Thyroid gland (tissue), 4 donors: ENCODE results near the gene ACSL6. TPM values are rescaled to one million over a fixed set of nuclear protein-coding genes. Genes with fewer than 3 reads are reported as not detected.

Experiments used
- DNase-seq, 2 donors: peaks; one replicate each; pipeline ENCODE4 v3.0.0-alpha.2; 2019
- H3K27ac ChIP-seq, 3 donors: fragments of 200-600 bp; sonication (generic); 1 replicate in 2 of 3; 2 replicates in 1 of 3; pipeline ENCODE4 v1.5.1; 2016 to 2019; ENCODE audit warnings: mild to moderate bottlenecking in 1 of 3, moderate library complexity in 1 of 3
- H3K27me3 ChIP-seq: fragments of 200-600 bp; sonication (generic); one replicate; pipeline ENCODE4 v1.5.1; 2019
- H3K36me3 ChIP-seq, 2 donors: fragments of 200-600 bp; sonication (generic); one replicate each; pipeline ENCODE4 v1.5.1; 2016 to 2019
- H3K4me1 ChIP-seq, 2 donors: fragments of 200-600 bp; sonication (generic); one replicate each; pipeline ENCODE4 v1.5.1; 2017 to 2019
- H3K4me3 ChIP-seq, 3 donors: fragments of 200-600 bp; sonication (generic); replicated peaks in 1 of 3; 1 replicate in 2 of 3; 2 replicates in 1 of 3; pipeline ENCODE4 v1.5.1; 2016; ENCODE audit warnings: mild to moderate bottlenecking in 1 of 3
- H3K9me3 ChIP-seq: fragments of 200-600 bp; sonication (generic); one replicate; pipeline ENCODE4 v1.5.1; 2017
- POLR2A ChIP-seq, 2 donors: fragments of 450-650 bp; IDR thresholded peaks; one replicate each; pipeline ENCODE4 v1.6.1; 2017; ENCODE audit warnings: antibody characterized with exemption in 2 of 2, mild to moderate bottlenecking in 2 of 2, moderate library complexity in 1 of 2
- WGBS, 2 donors: methylation state at CpG; one replicate each; pipeline ENCODE4 v1.1.5; 2017; 5-methylcytosine and 5-hydroxymethylcytosine counted together
- intact Hi-C: fragments of 100-400 bp; cut with DNase I; formaldehyde crosslinking; loops from one replicate; pipeline ENCODE4 v1.15.1; 2023
- total RNA-seq, 4 donors: library from RNA; depleted of rRNA; stranded (reverse); fragments of >200 nt; gene quantifications; one replicate each; pipeline ENCODE4 v1.2.3, GENCODE V29; 2016
- TF ChIP-seq, protein P1 (sequence below), 6 experiments: fragments of 200-600 bp in 3 of 6; fragments of 450-650 bp in 3 of 6; sonication (generic) in 3 of 6; IDR thresholded peaks; one replicate each; pipeline ENCODE4 v1.5.1; 2016 to 2019; ENCODE audit warnings: antibody characterized with exemption in 6 of 6, mild to moderate bottlenecking in 2 of 6, inconsistent platforms in 1 of 6, moderate library complexity in 1 of 6

The ACSL6 gene
- total RNA-seq, 4 donors from 2014 or later, result 0.71 to 6.2 (median 1.2) TPM

DNA sequence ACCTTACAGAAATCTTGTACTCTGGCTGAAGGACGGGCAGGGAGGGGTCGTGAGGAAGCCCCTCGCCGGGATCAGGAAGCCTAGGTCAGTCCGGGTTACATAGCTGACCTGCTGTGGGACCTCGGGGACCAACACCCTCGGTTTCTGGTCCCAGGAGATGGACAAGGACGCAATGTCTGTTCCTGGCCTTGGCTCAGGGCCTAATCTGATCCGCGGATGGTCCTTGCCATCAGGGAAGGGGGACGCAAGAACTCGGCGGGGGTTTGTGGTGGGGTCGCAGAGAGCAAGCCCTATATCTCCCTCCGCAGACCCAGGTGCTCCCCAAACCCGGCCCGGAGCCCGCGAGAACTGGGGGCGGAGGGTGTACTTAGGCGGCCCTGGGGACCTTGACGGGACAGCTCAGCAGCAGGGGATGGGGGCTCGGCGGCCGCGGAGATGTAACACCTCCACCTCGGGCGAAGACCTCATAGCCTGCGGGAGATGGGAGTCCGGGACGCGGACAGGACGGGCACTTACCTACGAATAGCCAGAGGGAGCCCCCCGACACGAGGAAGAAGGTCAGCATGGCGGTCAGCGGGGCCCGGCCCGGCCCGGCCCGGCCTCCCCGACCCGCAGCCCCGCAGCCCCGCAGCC is 353 bp downstream of the ACSL6 start:
- Histone ChIP-seq H3K27me3 (no peaks in the 10 kb centered on the region), H3K9me3 (no peaks in the 10 kb centered on the region), H3K36me3 (no peaks in the 10 kb centered on the region), H3K27ac (no peak overlapping the region), H3K4me1 (peaks cover 9 to 11% of the 10 kb centered on the region in 2 donors), H3K4me3 (peak overlapping the region in 2 of 3 donors; percentile 19 to 51)
- 10 to 17% methylated on average over 14 to 15 of the region's 46 CpGs for WGBS, 2 donors
- DNase-seq, result no peak
- no peak for TF ChIP-seq POLR2A (IDR thresholded peaks at IDR 0.05)
- TF ChIP-seq, protein P1, sequence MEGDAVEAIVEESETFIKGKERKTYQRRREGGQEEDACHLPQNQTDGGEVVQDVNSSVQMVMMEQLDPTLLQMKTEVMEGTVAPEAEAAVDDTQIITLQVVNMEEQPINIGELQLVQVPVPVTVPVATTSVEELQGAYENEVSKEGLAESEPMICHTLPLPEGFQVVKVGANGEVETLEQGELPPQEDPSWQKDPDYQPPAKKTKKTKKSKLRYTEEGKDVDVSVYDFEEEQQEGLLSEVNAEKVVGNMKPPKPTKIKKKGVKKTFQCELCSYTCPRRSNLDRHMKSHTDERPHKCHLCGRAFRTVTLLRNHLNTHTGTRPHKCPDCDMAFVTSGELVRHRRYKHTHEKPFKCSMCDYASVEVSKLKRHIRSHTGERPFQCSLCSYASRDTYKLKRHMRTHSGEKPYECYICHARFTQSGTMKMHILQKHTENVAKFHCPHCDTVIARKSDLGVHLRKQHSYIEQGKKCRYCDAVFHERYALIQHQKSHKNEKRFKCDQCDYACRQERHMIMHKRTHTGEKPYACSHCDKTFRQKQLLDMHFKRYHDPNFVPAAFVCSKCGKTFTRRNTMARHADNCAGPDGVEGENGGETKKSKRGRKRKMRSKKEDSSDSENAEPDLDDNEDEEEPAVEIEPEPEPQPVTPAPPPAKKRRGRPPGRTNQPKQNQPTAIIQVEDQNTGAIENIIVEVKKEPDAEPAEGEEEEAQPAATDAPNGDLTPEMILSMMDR (IDR thresholded peaks at IDR 0.05), result no peak
- intact Hi-C loops, result no loop called here

DNA sequence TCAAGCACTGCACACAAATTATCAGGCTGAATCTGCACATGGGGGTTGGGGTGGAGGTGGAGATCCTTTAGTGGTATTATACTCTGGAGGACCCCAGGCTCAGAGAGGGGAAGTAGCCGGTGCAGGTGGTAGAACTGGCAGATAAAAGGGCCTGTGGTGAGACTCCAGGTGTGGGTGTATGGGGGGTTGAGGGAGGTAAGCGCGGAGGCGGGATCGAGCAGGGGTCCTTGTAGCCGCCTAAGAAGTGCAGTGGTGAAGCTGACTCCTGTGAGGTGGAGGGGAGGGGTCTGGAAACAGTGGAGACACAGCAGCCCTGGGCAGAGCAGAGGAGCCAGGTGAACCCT is 841 bp downstream of the ACSL6 start:
- no peak for DNase-seq
- no peak overlapping the region for H3K4me3 ChIP-seq
- H3K36me3 ChIP-seq, result no peaks in the 10 kb centered on the region
- no peak overlapping the region for H3K27ac ChIP-seq
- 66 to 73% methylated on average over 6 of the region's 6 CpGs for WGBS, 2 donors
- intact Hi-C loops, result no loop called here
- peaks cover 9 to 11% of the 10 kb centered on the region in 2 donors for H3K4me1 ChIP-seq
- TF ChIP-seq POLR2A (IDR thresholded peaks at IDR 0.05), result no peak
- TF ChIP-seq, protein P1 (IDR thresholded peaks at IDR 0.05), result no peak
- no peaks in the 10 kb centered on the region for H3K9me3 ChIP-seq
- no peaks in the 10 kb centered on the region for H3K27me3 ChIP-seq

DNA sequence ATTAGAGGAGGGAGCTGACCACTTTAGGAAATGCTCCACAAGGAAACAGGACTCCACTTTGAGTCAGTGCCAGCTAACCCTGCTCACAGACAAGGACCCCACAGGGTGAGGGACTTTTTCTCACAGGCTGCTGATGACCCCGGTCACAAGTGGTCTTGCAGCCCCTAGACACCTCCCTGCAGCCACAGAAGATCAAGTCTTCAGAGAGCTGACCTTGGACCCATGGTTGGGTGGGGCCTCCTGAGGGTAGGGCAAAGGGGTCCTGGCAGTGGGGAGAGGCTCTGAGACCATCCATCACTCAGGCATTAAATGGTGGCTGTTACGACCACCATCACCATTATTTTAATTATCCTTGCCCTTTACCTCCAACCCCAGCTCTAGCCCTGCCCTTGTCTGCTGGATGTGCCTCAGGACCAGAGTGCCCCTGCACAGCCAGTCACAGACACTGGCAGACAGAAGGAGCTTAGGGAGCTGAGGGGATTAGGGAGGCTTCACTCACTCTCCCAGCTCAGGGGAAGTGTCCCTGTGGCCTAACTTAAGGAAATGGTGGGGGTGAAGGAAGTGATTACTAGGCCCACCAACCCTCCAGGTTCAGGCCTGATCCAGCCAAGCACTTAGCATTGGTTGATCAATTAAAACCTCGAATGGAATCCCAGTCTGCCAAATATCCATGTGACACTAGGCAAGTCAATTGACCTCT is 1.6 kb downstream of the ACSL6 start:
- 72 to 77% methylated on average over 3 of the region's 3 CpGs for WGBS, 2 donors
- intact Hi-C loops, result loop anchor here (5.0 to 10.0 kb wide), 2 partner anchors 195 to 423 kb away; no protein-coding TSS in a partner anchor
- Histone ChIP-seq H3K4me3 (no peak overlapping the region), H3K4me1 (peaks cover 9 to 11% of the 10 kb centered on the region in 2 donors), H3K27ac (no peak overlapping the region), H3K27me3 (no peaks in the 10 kb centered on the region), H3K36me3 (no peaks in the 10 kb centered on the region), H3K9me3 (no peaks in the 10 kb centered on the region)
- TF ChIP-seq, protein P1 (IDR thresholded peaks at IDR 0.05), result no peak
- no peak for TF ChIP-seq POLR2A (IDR thresholded peaks at IDR 0.05)
- no peak for DNase-seq

DNA sequence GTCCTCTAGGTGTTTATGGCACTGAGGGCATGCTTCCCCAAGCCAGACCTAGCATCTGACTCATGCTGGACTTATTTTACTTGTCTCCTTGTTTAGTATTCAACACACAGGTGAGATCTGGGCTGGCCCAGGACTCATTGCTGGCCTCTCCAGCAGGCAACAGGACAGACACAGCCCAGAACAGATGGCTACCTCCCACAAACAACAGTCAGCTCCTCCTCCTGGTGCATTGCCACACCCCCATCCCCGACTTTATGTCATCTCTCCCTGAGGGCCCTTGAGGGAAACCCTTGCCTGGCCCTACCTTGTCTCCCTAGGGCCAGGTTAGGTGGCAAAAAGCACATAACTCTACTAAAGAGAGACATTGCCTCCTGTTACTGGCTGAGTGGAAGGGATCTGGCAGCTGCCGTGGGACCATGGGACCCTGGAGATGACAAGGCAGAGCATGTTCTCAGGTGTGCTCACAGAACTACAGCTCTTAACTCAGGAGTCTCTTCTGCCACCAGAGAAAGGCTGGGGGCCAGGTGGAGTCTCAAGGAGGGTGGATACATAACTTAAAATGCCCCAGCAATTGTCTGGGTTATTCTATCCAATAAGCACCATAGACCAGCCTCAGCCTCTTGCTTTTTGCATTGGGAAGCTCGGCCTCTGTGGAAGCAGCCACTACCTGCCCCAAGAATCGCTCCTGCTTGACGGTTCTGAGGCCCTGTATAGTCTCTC is 2.3 kb downstream of the ACSL6 start:
- H3K27ac ChIP-seq, result no peak overlapping the region
- H3K9me3 ChIP-seq, result no peaks in the 10 kb centered on the region
- H3K4me3 ChIP-seq, result no peak overlapping the region
- 59 to 69% methylated on average over 4 to 5 of the region's 5 CpGs for WGBS, 2 donors
- no peaks in the 10 kb centered on the region for H3K27me3 ChIP-seq
- peak in 1 of 2 donors; percentile 12 for DNase-seq
- TF ChIP-seq, protein P1 (IDR thresholded peaks at IDR 0.05), result no peak
- no peak for TF ChIP-seq POLR2A (IDR thresholded peaks at IDR 0.05)
- H3K4me1 ChIP-seq, result peaks cover 9 to 11% of the 10 kb centered on the region in 2 donors
- intact Hi-C loops, result loop anchor here (5.0 to 10.0 kb wide), 2 partner anchors 194 to 422 kb away; no protein-coding TSS in a partner anchor
- H3K36me3 ChIP-seq, result no peaks in the 10 kb centered on the region
